Measurements from ENCODE around the gene KCTD7.
"Not testable (repeated sequence)": the region's sequence is repeated elsewhere in the genome, so short reads cannot be mapped to it uniquely, and the experiment has no call there.

The KCTD7 gene

GRCh38 chr7:66586181-66586580, 42.5 kb upstream of the KCTD7 start:
- Histone ChIP-seq H3K9me2 (ENCODE audit: low read depth, low read length) (no peaks in the 10 kb centered on the region), H3K9me3 (ENCODE audit: low read length) (no peaks in the 10 kb centered on the region), H3K4me3 (ENCODE audit: low read depth, low read length, poor library complexity, severe bottlenecking) (no peak overlapping the region), H4K20me1 (ENCODE audit: insufficient read depth, low read length) (no peaks in the 10 kb centered on the region), H3K4me1 (ENCODE audit: insufficient read depth, low read length, severe bottlenecking) (peaks cover 26% of the 10 kb centered on the region), H3K36me3 (ENCODE audit: insufficient read depth, low read length) (peaks cover 50% of the 10 kb centered on the region), H2AFZ (ENCODE audit: low read length) (no peak overlapping the region), H3K79me2 (ENCODE audit: insufficient read depth, low read length) (peaks cover 92% of the 10 kb centered on the region), H3K27ac (ENCODE audit: low read depth, low read length, poor library complexity, severe bottlenecking) (no peak overlapping the region), H3K27me3 (ENCODE audit: insufficient read depth, low read length) (no peaks in the 10 kb centered on the region), H3K4me2 (ENCODE audit: low read length) (no peak overlapping the region), H3F3A (ENCODE audit: insufficient read depth, low read length) (no peaks in the 10 kb centered on the region), H3K9ac (ENCODE audit: low read length) (no peak overlapping the region)
- TF ChIP-seq CTCF (IDR thresholded peaks at IDR 0.05; ENCODE audit: low read length) (no peak), EZH2 (IDR thresholded peaks at IDR 0.05; ENCODE audit: borderline replicate concordance, low read length) (no peak)

GRCh38 chr7:66588226-66588625, 40.5 kb upstream of the KCTD7 start:
- not testable (repeated sequence) for H3K27ac ChIP-seq (ENCODE audit: low read depth, low read length, poor library complexity, severe bottlenecking); H4K20me1 ChIP-seq (ENCODE audit: insufficient read depth, low read length); H3K9me2 ChIP-seq (ENCODE audit: low read depth, low read length); H3K4me3 ChIP-seq (ENCODE audit: low read depth, low read length, poor library complexity, severe bottlenecking); H3K4me2 ChIP-seq (ENCODE audit: low read length); H2AFZ ChIP-seq (ENCODE audit: low read length); H3F3A ChIP-seq (ENCODE audit: insufficient read depth, low read length); H3K27me3 ChIP-seq (ENCODE audit: insufficient read depth, low read length); H3K9me3 ChIP-seq (ENCODE audit: low read length); H3K9ac ChIP-seq (ENCODE audit: low read length)
- peaks cover 40% of the 10 kb centered on the region for H3K36me3 ChIP-seq (ENCODE audit: insufficient read depth, low read length)
- peaks cover 36% of the 10 kb centered on the region for H3K4me1 ChIP-seq (ENCODE audit: insufficient read depth, low read length, severe bottlenecking)
- peaks cover 89% of the 10 kb centered on the region for H3K79me2 ChIP-seq (ENCODE audit: insufficient read depth, low read length)

GRCh38 chr7:66588856-66589570, 39.7 kb upstream of the KCTD7 start:
- H3K9ac ChIP-seq (ENCODE audit: low read length); H4K20me1 ChIP-seq (ENCODE audit: insufficient read depth, low read length): not testable (repeated sequence)

GRCh38 chr7:66590302-66591057, 38.2 kb upstream of the KCTD7 start:
- Histone ChIP-seq H3K4me2 (ENCODE audit: low read length) (peak overlapping the region; percentile 64), H3K27ac (ENCODE audit: low read depth, low read length, poor library complexity, severe bottlenecking) (peak overlapping the region; percentile 16), H3K79me2 (ENCODE audit: insufficient read depth, low read length) (peaks cover 70% of the 10 kb centered on the region), H3K36me3 (ENCODE audit: insufficient read depth, low read length) (peaks cover 21% of the 10 kb centered on the region), H3K4me3 (ENCODE audit: low read depth, low read length, poor library complexity, severe bottlenecking) (peak overlapping the region; percentile 76), H3K4me1 (ENCODE audit: insufficient read depth, low read length, severe bottlenecking) (peaks cover 37% of the 10 kb centered on the region), H3K9ac (ENCODE audit: low read length) (peak overlapping the region; percentile 76)
- not testable (repeated sequence) for H2AFZ ChIP-seq (ENCODE audit: low read length); H3K9me3 ChIP-seq (ENCODE audit: low read length); H3K27me3 ChIP-seq (ENCODE audit: insufficient read depth, low read length); H3F3A ChIP-seq (ENCODE audit: insufficient read depth, low read length); H4K20me1 ChIP-seq (ENCODE audit: insufficient read depth, low read length); H3K9me2 ChIP-seq (ENCODE audit: low read depth, low read length)

More at GRCh38 chr7:66588856-66589570, 39.7 kb upstream of the KCTD7 start:
- H3K4me3 ChIP-seq (ENCODE audit: low read depth, low read length, poor library complexity, severe bottlenecking); H3F3A ChIP-seq (ENCODE audit: insufficient read depth, low read length); H3K9me3 ChIP-seq (ENCODE audit: low read length); H3K27me3 ChIP-seq (ENCODE audit: insufficient read depth, low read length); H3K9me2 ChIP-seq (ENCODE audit: low read depth, low read length); H2AFZ ChIP-seq (ENCODE audit: low read length): not testable (repeated sequence)
- Histone ChIP-seq H3K27ac (ENCODE audit: low read depth, low read length, poor library complexity, severe bottlenecking) (peak overlapping the region; percentile 38), H3K36me3 (ENCODE audit: insufficient read depth, low read length) (peaks cover 32% of the 10 kb centered on the region), H3K79me2 (ENCODE audit: insufficient read depth, low read length) (peaks cover 81% of the 10 kb centered on the region), H3K4me1 (ENCODE audit: insufficient read depth, low read length, severe bottlenecking) (peaks cover 37% of the 10 kb centered on the region), H3K4me2 (ENCODE audit: low read length) (peak overlapping the region; percentile 64; the same call in 1 of the 2 replicates)

- H3K36me3 ChIP-seq (ENCODE audit: insufficient read depth, low read length) = peaks cover 16% of the 10 kb centered on the region
- H3K9me3 ChIP-seq (ENCODE audit: low read length); H3K9me2 ChIP-seq (ENCODE audit: low read depth, low read length); H4K20me1 ChIP-seq (ENCODE audit: insufficient read depth, low read length); H3K27me3 ChIP-seq (ENCODE audit: insufficient read depth, low read length); H3F3A ChIP-seq (ENCODE audit: insufficient read depth, low read length); H2AFZ ChIP-seq (ENCODE audit: low read length): not testable (repeated sequence)
- peak overlapping the region; percentile 76 for H3K4me3 ChIP-seq (ENCODE audit: low read depth, low read length, poor library complexity, severe bottlenecking)
- H3K27ac ChIP-seq (ENCODE audit: low read depth, low read length, poor library complexity, severe bottlenecking) = peak overlapping the region; percentile 44
- H3K4me2 ChIP-seq (ENCODE audit: low read length) = peak overlapping the region; percentile 64
- H3K79me2 ChIP-seq (ENCODE audit: insufficient read depth, low read length) = peaks cover 63% of the 10 kb centered on the region
- H3K9ac ChIP-seq (ENCODE audit: low read length) = peak overlapping the region; percentile 76
- peaks cover 37% of the 10 kb centered on the region for H3K4me1 ChIP-seq (ENCODE audit: insufficient read depth, low read length, severe bottlenecking)
Observed at GRCh38 chr7:66591058-66591798, 37.5 kb upstream of the KCTD7 start.
